Brain microvascular endothelial cell (primary cell): ENCODE measurements around the gene ADGRG7.
A peak's percentile ranks its signal among the peaks of the same experiment; 100 is the strongest.

Experiments used
- DNase-seq: peaks from one replicate; pipeline ENCODE4 v3.0.0-alpha.2; 2020
- H3K27ac ChIP-seq: fragments of 250-450 bp; sonication (Bioruptor Pico); 2 replicates; pipeline ENCODE4 v1.5.1; 2020; ENCODE audit warnings: mild to moderate bottlenecking, moderate library complexity
- H3K27me3 ChIP-seq: fragments of 250-450 bp; sonication (Bioruptor Pico); replicated peaks from 2 replicates; pipeline ENCODE4 v1.5.1; 2020; ENCODE audit warnings: mild to moderate bottlenecking
- H3K36me3 ChIP-seq: fragments of 250-450 bp; sonication (Bioruptor Pico); replicated peaks from 2 replicates; pipeline ENCODE4 v1.5.1; 2020; ENCODE audit warnings: mild to moderate bottlenecking
- H3K4me3 ChIP-seq: 2 replicates; pipeline ENCODE4 v1.5.1; 2011; ENCODE audit warnings: low read depth, mild to moderate bottlenecking, control low read depth, low read length, moderate library complexity
- in situ Hi-C: cut with HindIII; loops from 2 replicates; pipeline ENCODE4 v1.10.0; 2017; ENCODE audit warnings: low sequenced_read_pairs, low pct_ligation_motif_present
- TF ChIP-seq, protein P1 (sequence below): IDR thresholded peaks from 2 replicates; pipeline ENCODE4 v1.5.1; 2011; ENCODE audit warnings: low read depth, mild to moderate bottlenecking, moderate library complexity, low read length, control low read depth, inconsistent platforms; ENCODE audit errors: missing control alignments

Gene ADGRG7

DNA sequence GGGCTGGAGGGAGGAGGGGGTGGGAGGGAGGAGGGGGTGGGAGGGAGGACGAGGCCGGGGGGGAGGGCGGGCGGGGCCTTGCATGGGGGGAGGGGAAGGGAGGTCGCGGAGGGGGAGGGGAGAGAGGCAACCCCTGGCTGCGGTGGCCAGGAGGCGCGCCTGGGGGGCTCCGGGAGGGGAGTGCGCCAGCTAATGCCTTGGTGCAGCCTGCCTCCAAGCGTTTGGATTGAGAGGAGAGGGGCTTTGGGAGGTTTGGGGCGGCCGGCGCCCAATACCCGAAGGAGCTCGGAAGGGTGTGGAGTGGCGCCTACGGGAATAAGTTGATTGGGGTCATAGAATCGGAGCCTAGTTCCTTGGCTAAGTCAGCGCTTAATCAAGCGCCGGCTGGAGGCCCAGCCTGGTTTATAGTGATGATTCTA lies 100.5 kb downstream of the ADGRG7 start:
- Histone ChIP-seq H3K27ac (peak overlapping the region; percentile 94), H3K27me3 (no peaks in the 10 kb centered on the region), H3K36me3 (peaks cover 17% of the 10 kb centered on the region), H3K4me3 (peak overlapping the region; percentile 91)
- in situ Hi-C loops: no loop called here
- TF ChIP-seq, protein P1, sequence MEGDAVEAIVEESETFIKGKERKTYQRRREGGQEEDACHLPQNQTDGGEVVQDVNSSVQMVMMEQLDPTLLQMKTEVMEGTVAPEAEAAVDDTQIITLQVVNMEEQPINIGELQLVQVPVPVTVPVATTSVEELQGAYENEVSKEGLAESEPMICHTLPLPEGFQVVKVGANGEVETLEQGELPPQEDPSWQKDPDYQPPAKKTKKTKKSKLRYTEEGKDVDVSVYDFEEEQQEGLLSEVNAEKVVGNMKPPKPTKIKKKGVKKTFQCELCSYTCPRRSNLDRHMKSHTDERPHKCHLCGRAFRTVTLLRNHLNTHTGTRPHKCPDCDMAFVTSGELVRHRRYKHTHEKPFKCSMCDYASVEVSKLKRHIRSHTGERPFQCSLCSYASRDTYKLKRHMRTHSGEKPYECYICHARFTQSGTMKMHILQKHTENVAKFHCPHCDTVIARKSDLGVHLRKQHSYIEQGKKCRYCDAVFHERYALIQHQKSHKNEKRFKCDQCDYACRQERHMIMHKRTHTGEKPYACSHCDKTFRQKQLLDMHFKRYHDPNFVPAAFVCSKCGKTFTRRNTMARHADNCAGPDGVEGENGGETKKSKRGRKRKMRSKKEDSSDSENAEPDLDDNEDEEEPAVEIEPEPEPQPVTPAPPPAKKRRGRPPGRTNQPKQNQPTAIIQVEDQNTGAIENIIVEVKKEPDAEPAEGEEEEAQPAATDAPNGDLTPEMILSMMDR: peak; percentile 12
- DNase-seq: peak; percentile 8

DNA sequence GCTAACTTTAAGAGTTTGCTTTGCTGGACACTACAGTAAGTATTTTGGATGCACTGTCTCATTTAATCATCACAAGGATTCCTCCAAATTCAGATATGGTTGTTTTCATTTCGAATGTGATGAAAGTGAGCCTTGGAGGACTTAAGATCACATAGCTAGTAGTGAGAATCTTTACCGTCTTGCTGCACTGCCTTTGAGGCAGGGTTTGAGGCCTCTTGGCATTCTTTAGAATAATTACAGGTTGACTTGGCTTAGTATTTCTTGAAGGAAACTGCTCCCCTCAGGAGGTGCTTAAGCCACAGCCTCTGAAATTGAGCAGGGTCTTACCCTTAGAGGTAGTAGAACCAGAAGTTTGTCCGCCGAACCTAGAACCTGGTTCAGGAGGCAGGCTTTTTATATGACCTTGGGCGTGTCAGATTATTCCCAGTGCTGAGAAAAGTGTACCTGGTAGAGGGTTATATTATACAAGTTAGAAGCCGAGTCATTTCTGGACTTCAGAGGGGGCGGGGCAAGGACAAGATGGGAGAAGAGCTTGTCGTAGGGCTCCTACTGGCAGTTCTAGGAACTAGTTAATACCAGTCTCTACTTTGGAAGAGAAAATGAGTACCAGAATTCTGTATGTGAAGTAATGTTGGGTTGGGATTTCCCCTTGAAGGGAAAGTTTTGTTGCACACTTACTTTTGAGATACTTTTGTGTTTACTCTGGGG lies 101.0 kb downstream of the ADGRG7 start:
- Histone ChIP-seq H3K4me3 (peak overlapping the region; percentile 91), H3K36me3 (peaks cover 22% of the 10 kb centered on the region), H3K27ac (peak overlapping the region; percentile 94), H3K27me3 (no peaks in the 10 kb centered on the region)
- TF ChIP-seq, protein P1: peak; percentile 60
- in situ Hi-C loops: no loop called here
- DNase-seq: peak; percentile 79

DNA sequence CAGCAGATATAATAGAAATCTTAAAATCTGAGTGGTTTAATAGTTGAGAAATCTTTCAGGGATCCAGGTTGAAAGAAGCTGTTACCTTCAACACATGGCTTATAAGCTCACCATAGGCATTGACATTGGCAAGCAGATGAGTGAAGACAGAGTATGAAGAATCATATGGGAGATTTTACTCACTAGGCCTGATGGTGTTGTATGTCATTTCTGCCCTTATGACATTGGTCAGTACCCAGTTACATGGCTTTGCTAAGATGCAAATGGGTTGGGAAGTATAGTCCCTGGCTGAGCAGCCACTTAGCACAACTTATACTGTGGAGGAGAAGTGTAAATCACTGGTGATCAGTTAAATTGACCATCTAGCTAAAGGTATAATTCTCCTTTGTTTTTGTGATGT lies 105.8 kb downstream of the ADGRG7 start:
- TF ChIP-seq, protein P1: no peak
- Histone ChIP-seq H3K27me3 (no peaks in the 10 kb centered on the region), H3K36me3 (peaks cover 32% of the 10 kb centered on the region), H3K4me3 (no peak overlapping the region), H3K27ac (no peak overlapping the region)
- in situ Hi-C loops: no loop called here
- no peak for DNase-seq

DNA sequence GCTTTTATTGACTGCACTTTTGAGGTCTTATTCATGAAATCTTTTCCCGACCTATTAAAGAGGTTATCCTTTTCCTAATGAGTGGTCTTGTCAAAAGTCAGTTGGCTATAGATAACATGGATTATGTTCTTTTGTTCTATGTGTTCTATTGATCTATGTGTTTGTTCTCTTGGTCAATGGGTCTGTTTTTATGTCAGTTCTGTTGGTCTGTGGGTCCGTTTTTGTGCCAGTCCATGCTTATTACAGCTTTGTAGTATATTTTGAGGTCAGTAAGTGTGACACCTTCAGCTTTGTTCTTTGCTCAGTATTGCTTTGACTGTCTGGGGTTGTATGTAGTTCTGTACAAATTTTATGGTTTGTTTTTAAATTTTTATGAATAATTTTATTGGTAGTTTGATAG lies 107.7 kb downstream of the ADGRG7 start:
- DNase-seq: no peak
- H3K4me3 ChIP-seq: no peak overlapping the region
- TF ChIP-seq, protein P1: no peak
- H3K36me3 ChIP-seq: peaks cover 36% of the 10 kb centered on the region
- H3K27me3 ChIP-seq: no peaks in the 10 kb centered on the region
- in situ Hi-C loops: no loop called here
- no peak overlapping the region for H3K27ac ChIP-seq

DNA sequence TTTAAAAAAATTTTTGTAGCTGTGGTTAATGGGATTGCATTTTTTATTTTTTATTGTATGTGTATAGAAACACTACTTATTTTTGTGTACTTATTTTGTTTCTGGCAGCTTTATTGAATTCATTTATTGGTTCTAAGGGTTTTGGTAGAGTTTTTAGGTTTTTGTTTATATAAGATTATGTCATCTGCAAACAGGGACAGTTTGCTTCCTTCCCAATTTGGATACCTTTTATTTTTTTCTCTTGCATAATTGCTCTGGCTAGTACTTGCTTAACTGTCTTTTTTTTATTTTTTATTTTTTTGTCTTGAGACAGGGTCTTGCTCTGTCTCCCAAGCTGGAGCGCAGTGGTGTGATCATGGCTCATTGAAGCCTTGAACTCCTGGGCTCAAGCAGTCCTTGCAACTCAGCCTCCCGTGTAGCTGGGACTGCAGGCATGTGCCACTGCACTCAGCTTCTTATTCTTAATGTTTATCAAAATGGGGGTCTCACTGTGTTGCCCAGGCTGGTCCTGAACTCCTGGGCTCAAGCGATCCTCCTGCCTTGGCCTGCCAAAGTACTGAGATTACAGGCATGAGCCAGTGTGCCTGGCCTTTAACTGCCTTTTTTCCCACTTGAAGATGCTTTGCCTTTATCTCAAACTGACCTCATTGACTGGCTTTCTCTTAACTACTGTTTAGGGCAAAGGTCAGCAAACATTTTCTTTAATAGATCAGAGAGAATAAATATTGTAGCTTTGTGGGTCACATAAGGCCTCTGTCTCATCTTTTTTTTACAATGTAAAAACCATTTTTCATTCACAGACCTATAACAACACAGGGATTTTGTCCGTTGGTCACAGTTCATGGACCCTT lies 108.5 kb downstream of the ADGRG7 start:
- TF ChIP-seq, protein P1: no peak
- H3K27me3 ChIP-seq: no peaks in the 10 kb centered on the region
- no peak for DNase-seq
- H3K4me3 ChIP-seq: no peak overlapping the region
- H3K27ac ChIP-seq: no peak overlapping the region
- in situ Hi-C loops: no loop called here
- H3K36me3 ChIP-seq: peaks cover 41% of the 10 kb centered on the region
